Measurements from ENCODE around the gene MIS18BP1. TPM values are rescaled to one million over a fixed set of nuclear protein-coding genes. Genes with fewer than 3 reads are reported as not detected.

The MIS18BP1 gene
- total and polyA plus RNA-seq, 4 donors = 3.6 to 39.9 (median 13.5) TPM

DNA sequence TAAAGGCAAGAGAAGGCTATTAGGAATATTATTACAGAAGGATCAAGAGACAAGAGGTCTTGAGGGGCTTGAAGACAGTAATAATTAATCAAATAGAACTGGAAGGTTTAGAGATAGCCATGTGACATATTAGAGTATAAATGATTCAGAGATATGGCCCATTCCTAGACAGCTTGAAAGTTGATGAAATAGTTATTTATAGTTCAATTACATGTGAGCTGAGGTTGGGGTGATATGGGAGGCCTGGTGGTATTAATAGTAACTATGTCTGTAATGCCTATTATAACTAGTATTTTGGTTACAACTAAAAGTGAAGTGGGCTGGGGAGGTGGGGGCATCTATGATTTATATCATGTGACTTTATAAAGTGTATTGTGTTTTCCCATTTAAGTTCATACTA lies 14.1 kb upstream of the MIS18BP1 start:
- Histone ChIP-seq H3K9ac (ENCODE audit: low read depth in 1 of 2, low read length in 2 of 2) (no peak overlapping the region), H3K4me3 (ENCODE audit: low read depth in 1 of 3, low read length in 3 of 3) (no peak overlapping the region), H3K4me1 (ENCODE audit: control insufficient read depth in 4 of 4, insufficient read depth in 4 of 4, low read length in 3 of 4) (no peaks in the 10 kb centered on the region), H3K27me3 (ENCODE audit: control insufficient read depth in 4 of 4, insufficient read depth in 4 of 4, low read length in 3 of 4) (no peaks in the 10 kb centered on the region), H3K9me3 (ENCODE audit: control insufficient read depth in 4 of 4, low read length in 3 of 4) (no peaks in the 10 kb centered on the region), H3K27ac (ENCODE audit: low read depth in 1 of 2, low read length in 2 of 2) (no peak overlapping the region), H3K36me3 (ENCODE audit: control insufficient read depth in 4 of 4, insufficient read depth in 3 of 4, low read depth in 1 of 4, low read length in 3 of 4) (no peaks in the 10 kb centered on the region)
- no peak for DNase-seq (ENCODE audit: low spot score)
- no peak for TF ChIP-seq FOXA1 (IDR thresholded peaks at IDR 0.05)
- TF ChIP-seq JUND (IDR thresholded peaks at IDR 0.05) = no peak
- TF ChIP-seq, protein P1, sequence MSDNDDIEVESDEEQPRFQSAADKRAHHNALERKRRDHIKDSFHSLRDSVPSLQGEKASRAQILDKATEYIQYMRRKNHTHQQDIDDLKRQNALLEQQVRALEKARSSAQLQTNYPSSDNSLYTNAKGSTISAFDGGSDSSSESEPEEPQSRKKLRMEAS (IDR thresholded peaks at IDR 0.05) = no peak
- no peak for TF ChIP-seq HNF4A (conservative IDR thresholded peaks at IDR 0.05)
- no peak for TF ChIP-seq YY1 (IDR thresholded peaks at IDR 0.05)
- TF ChIP-seq, protein P2, sequence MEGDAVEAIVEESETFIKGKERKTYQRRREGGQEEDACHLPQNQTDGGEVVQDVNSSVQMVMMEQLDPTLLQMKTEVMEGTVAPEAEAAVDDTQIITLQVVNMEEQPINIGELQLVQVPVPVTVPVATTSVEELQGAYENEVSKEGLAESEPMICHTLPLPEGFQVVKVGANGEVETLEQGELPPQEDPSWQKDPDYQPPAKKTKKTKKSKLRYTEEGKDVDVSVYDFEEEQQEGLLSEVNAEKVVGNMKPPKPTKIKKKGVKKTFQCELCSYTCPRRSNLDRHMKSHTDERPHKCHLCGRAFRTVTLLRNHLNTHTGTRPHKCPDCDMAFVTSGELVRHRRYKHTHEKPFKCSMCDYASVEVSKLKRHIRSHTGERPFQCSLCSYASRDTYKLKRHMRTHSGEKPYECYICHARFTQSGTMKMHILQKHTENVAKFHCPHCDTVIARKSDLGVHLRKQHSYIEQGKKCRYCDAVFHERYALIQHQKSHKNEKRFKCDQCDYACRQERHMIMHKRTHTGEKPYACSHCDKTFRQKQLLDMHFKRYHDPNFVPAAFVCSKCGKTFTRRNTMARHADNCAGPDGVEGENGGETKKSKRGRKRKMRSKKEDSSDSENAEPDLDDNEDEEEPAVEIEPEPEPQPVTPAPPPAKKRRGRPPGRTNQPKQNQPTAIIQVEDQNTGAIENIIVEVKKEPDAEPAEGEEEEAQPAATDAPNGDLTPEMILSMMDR (IDR thresholded peaks at IDR 0.05; ENCODE audit: low read depth, low read length, missing input control) = no peak
- no peak for TF ChIP-seq RXRA (IDR thresholded peaks at IDR 0.05)
- no peak for TF ChIP-seq HNF4G (IDR thresholded peaks at IDR 0.05)
- TF ChIP-seq GABPA (IDR thresholded peaks at IDR 0.05 in 1 of 2, conservative IDR thresholded peaks at IDR 0.05 in 1 of 2) = no peak

DNA sequence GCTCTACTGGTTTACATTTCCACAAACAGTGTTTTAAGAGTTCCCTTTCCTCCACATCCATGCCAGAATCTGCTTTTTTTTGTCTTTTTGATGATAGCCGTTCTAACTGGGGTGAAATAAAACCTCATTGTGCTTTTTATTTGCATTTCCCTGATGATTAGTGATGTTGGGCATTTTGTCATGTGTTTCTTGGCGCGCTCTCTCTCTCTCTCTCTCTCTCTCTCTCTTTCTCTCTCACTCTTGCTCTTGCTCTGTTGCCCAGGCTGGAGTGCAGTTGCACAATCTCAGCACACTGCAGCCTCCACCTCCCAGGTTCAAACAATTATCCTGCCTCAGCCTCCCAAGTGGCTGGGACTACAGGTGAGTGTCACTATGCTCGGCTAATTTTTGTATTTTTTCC lies 9.6 kb upstream of the MIS18BP1 start:
- no peaks in the 10 kb centered on the region for H3K36me3 ChIP-seq (ENCODE audit: control insufficient read depth in 4 of 4, insufficient read depth in 3 of 4, low read depth in 1 of 4, low read length in 3 of 4)
- DNase-seq (ENCODE audit: low spot score) = no peak
- 85% methylated on average over 4 of the region's 4 CpGs for WGBS
- no peak overlapping the region for H3K9ac ChIP-seq (ENCODE audit: low read depth in 1 of 2, low read length in 2 of 2)
- no peaks in the 10 kb centered on the region for H3K27me3 ChIP-seq (ENCODE audit: control insufficient read depth in 4 of 4, insufficient read depth in 4 of 4, low read length in 3 of 4)
- peaks cover 0 to 3% (median 1%) of the 10 kb centered on the region in 4 donors for H3K9me3 ChIP-seq (ENCODE audit: control insufficient read depth in 4 of 4, low read length in 3 of 4)
- H3K4me1 ChIP-seq (ENCODE audit: control insufficient read depth in 4 of 4, insufficient read depth in 4 of 4, low read length in 3 of 4) = no peaks in the 10 kb centered on the region
- H3K4me3 ChIP-seq (ENCODE audit: low read depth in 1 of 3, low read length in 3 of 3) = no peak overlapping the region
- TF ChIP-seq, protein P3, sequence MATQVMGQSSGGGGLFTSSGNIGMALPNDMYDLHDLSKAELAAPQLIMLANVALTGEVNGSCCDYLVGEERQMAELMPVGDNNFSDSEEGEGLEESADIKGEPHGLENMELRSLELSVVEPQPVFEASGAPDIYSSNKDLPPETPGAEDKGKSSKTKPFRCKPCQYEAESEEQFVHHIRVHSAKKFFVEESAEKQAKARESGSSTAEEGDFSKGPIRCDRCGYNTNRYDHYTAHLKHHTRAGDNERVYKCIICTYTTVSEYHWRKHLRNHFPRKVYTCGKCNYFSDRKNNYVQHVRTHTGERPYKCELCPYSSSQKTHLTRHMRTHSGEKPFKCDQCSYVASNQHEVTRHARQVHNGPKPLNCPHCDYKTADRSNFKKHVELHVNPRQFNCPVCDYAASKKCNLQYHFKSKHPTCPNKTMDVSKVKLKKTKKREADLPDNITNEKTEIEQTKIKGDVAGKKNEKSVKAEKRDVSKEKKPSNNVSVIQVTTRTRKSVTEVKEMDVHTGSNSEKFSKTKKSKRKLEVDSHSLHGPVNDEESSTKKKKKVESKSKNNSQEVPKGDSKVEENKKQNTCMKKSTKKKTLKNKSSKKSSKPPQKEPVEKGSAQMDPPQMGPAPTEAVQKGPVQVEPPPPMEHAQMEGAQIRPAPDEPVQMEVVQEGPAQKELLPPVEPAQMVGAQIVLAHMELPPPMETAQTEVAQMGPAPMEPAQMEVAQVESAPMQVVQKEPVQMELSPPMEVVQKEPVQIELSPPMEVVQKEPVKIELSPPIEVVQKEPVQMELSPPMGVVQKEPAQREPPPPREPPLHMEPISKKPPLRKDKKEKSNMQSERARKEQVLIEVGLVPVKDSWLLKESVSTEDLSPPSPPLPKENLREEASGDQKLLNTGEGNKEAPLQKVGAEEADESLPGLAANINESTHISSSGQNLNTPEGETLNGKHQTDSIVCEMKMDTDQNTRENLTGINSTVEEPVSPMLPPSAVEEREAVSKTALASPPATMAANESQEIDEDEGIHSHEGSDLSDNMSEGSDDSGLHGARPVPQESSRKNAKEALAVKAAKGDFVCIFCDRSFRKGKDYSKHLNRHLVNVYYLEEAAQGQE (IDR thresholded peaks at IDR 0.05) = no peak
- no peak for TF ChIP-seq RXRA (IDR thresholded peaks at IDR 0.05)
- no peak overlapping the region for H3K27ac ChIP-seq (ENCODE audit: low read depth in 1 of 2, low read length in 2 of 2)

DNA sequence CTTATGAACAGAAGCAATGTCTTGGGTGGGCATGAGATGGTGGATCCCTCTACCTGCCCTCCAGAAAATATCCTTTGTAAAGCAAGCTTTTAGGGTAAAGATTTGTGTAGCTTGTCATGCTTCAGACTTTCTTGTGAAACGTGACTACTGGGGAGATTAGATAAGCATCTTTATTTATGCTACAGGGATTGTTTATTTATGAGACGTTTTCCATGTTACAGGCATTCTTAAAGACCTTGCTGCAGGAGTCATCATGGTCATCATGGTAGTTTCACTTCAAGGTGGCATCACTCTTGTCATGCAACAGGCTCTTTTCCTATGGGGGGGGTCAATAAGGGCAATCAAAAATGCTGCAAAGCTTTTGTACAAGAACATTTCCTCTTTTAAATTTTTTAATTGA lies 8.2 kb upstream of the MIS18BP1 start:
- WGBS = 50% methylated on average over 2 of the region's 2 CpGs
- TF ChIP-seq, protein P4, sequence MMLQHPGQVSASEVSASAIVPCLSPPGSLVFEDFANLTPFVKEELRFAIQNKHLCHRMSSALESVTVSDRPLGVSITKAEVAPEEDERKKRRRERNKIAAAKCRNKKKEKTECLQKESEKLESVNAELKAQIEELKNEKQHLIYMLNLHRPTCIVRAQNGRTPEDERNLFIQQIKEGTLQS (IDR thresholded peaks at IDR 0.05) = no peak
- no peak for TF ChIP-seq SP1 (IDR thresholded peaks at IDR 0.05)
- TF ChIP-seq FOXA1 (IDR thresholded peaks at IDR 0.05) = no peak
- no peak for TF ChIP-seq HNF4G (IDR thresholded peaks at IDR 0.05)
- TF ChIP-seq EGR1 (IDR thresholded peaks at IDR 0.05; ENCODE audit: low read depth in 2 of 2) = no peak
- TF ChIP-seq, protein P3 (IDR thresholded peaks at IDR 0.05) = no peak
- no peak for TF ChIP-seq GABPA (IDR thresholded peaks at IDR 0.05 in 1 of 2, conservative IDR thresholded peaks at IDR 0.05 in 1 of 2)
- TF ChIP-seq RXRA (IDR thresholded peaks at IDR 0.05) = no peak
- no peak for TF ChIP-seq RAD21 (IDR thresholded peaks at IDR 0.05)
- TF ChIP-seq YY1 (IDR thresholded peaks at IDR 0.05) = no peak
- no peak for TF ChIP-seq FOXA2 (IDR thresholded peaks at IDR 0.05)
- TF ChIP-seq JUND (IDR thresholded peaks at IDR 0.05) = no peak
- no peak for TF ChIP-seq TAF1 (conservative IDR thresholded peaks at IDR 0.05)
- TF ChIP-seq, protein P5, sequence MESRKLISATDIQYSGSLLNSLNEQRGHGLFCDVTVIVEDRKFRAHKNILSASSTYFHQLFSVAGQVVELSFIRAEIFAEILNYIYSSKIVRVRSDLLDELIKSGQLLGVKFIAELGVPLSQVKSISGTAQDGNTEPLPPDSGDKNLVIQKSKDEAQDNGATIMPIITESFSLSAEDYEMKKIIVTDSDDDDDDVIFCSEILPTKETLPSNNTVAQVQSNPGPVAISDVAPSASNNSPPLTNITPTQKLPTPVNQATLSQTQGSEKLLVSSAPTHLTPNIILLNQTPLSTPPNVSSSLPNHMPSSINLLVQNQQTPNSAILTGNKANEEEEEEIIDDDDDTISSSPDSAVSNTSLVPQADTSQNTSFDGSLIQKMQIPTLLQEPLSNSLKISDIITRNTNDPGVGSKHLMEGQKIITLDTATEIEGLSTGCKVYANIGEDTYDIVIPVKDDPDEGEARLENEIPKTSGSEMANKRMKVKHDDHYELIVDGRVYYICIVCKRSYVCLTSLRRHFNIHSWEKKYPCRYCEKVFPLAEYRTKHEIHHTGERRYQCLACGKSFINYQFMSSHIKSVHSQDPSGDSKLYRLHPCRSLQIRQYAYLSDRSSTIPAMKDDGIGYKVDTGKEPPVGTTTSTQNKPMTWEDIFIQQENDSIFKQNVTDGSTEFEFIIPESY (IDR thresholded peaks at IDR 0.05) = no peak

More for the DNA sequence above, 8.2 kb upstream of the MIS18BP1 start:
- no peak overlapping the region for H3K4me3 ChIP-seq (ENCODE audit: low read depth in 1 of 3, low read length in 3 of 3)
- H3K4me1 ChIP-seq (ENCODE audit: control insufficient read depth in 4 of 4, insufficient read depth in 4 of 4, low read length in 3 of 4) = no peaks in the 10 kb centered on the region
- H3K9ac ChIP-seq (ENCODE audit: low read depth in 1 of 2, low read length in 2 of 2) = no peak overlapping the region
- DNase-seq (ENCODE audit: low spot score) = no peak
- H3K36me3 ChIP-seq (ENCODE audit: control insufficient read depth in 4 of 4, insufficient read depth in 3 of 4, low read depth in 1 of 4, low read length in 3 of 4) = no peaks in the 10 kb centered on the region
- no peaks in the 10 kb centered on the region for H3K27me3 ChIP-seq (ENCODE audit: control insufficient read depth in 4 of 4, insufficient read depth in 4 of 4, low read length in 3 of 4)
- H3K27ac ChIP-seq (ENCODE audit: low read depth in 1 of 2, low read length in 2 of 2) = no peak overlapping the region
- H3K9me3 ChIP-seq (ENCODE audit: control insufficient read depth in 4 of 4, low read length in 3 of 4) = peaks cover 0 to 3% (median 1%) of the 10 kb centered on the region in 4 donors

All from liver (tissue), 9 donors.